Right lobe of liver (tissue), 6 donors: ENCODE results near the gene NOM1. TPM values are rescaled to one million over a fixed set of nuclear protein-coding genes. Genes with fewer than 3 reads are reported as not detected.

Experiments used
- ATAC-seq, 4 donors: fragments of 200-7000 bp; cut with Tn5 transposase; one replicate each; pipeline ENCODE4 v1.9.1; 2020; ENCODE audit warnings: mild to moderate bottlenecking in 4 of 4, moderate library complexity in 4 of 4
- DNase-seq, 3 donors: peaks; one replicate each; pipeline ENCODE4 v3.0.0-alpha.2; 2020
- H3K27ac ChIP-seq, 3 donors: fragments of 200-600 bp; one replicate each; pipeline ENCODE4 v1.8.0; 2022
- H3K27me3 ChIP-seq, 2 donors: fragments of 200-600 bp; one replicate each; pipeline ENCODE4 v1.8.0; 2022
- H3K36me3 ChIP-seq, 4 donors: fragments of 200-600 bp; sonication (generic) in 1 of 4; one replicate each; pipeline versions ENCODE4 v1.5.1 to v1.8.0; 2017 to 2022; ENCODE audit warnings: control low read depth in 1 of 4
- H3K4me1 ChIP-seq, 4 donors: fragments of 200-600 bp; sonication (generic) in 1 of 4; one replicate each; pipeline versions ENCODE4 v1.5.1 to v1.8.0; 2017 to 2022; ENCODE audit warnings: control low read depth in 1 of 4
- H3K4me3 ChIP-seq, 3 donors: fragments of 200-600 bp; one replicate each; pipeline ENCODE4 v1.8.0; 2022
- H3K9me3 ChIP-seq, 4 donors: fragments of 200-600 bp; sonication (generic) in 1 of 4; one replicate each; pipeline versions ENCODE4 v1.5.1 to v1.8.0; 2017 to 2022; ENCODE audit warnings: control low read depth in 1 of 4
- POLR2A ChIP-seq: fragments of 450-650 bp; IDR thresholded peaks from one replicate; pipeline ENCODE4 v1.6.1; 2017; ENCODE audit warnings: antibody characterized with exemption, mild to moderate bottlenecking
- WGBS: methylation state at CpG from one replicate; pipeline ENCODE4 v1.1.6; 2018; ENCODE audit warnings: low coverage, low lambda C conversion rate; ENCODE audit not compliant: insufficient coverage; ENCODE audit errors: missing lambda C conversion rate; 5-methylcytosine and 5-hydroxymethylcytosine counted together
- intact Hi-C, 2 donors: fragments of 100-400 bp; cut with DNase I; formaldehyde crosslinking; loops; one replicate each; pipeline versions ENCODE4 v1.11.2 to v1.14.1; 2022
- total RNA-seq, 6 experiments: library from RNA; depleted of rRNA in 2 of 6; stranded (reverse); fragments of >200 nt in 2 of 6; fragmentation: NEBNext Ultra II Directional in 3 of 6; extraction: Animal tissue kit (Norgen Biotek cat#: 25700) in 3 of 6; gene quantifications; one replicate each; pipeline versions ENCODE4 v1.1.0 to v1.2.4, GENCODE V29; 2016 to 2023
- TF ChIP-seq, protein P1 (sequence below), 4 donors: fragments of 200-600 bp in 3 of 4; fragments of 450-650 bp in 1 of 4; IDR thresholded peaks; one replicate each; pipeline versions ENCODE4 v1.5.1 to v1.8.0; 2016 to 2022; ENCODE audit warnings: antibody characterized with exemption in 4 of 4, mild to moderate bottlenecking in 2 of 4
- donor health status: DM: no; HTN: yes; CAD: no.
- donor health status: DM: no; HTN: no; CAD: no.
- donor health status: DM: no; HTN: no; CAD: no.
- donor health status: DM: no; HTN: yes; CAD: no.
- donor health status: DM: no; HTN: yes; CAD: no.

NOM1 gene
- total RNA-seq, 6 experiments from 2014 or later = 6.1 to 10.2 (median 8.1) TPM

DNA sequence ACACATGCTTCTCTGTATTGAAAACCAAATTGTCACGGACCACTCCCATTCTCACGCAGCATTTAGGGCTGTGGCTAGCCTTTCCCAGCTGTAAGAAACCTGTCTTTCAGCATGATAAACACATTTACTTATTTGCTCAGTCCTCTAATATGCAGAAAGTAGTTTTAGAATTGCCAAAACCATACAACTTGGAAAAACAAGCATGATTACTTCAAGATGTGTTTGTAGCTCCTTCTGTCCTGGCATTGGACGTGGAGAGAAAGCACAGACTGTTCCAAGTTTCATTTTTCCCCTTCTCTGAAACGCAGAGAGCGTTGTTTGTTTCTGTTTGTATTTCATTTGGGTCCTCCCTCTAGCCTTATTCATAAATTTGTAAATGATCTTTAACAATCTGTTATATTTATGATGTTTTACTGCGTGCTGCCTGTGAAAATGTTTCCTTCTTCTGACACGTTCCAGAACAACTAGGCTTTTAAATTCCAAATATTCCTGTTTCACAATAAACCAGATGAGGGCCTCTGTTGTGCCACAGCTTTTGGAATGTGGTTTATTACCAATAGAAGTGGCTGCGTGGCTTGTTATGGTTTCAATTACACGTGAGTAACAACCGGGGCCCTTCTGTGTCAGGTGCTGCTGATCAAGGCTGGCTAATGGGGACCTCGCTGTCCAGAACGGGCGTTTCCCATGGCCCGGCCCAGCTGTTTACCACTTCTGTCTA lies 34.8 kb downstream of the NOM1 start:
- intact Hi-C loops = no loop called here
- DNase-seq (no peak), ATAC-seq (no peak)
- H3K27ac ChIP-seq = no peak overlapping the region
- no peaks in the 10 kb centered on the region for H3K27me3 ChIP-seq
- H3K9me3 ChIP-seq = no peaks in the 10 kb centered on the region
- H3K4me1 ChIP-seq = no peaks in the 10 kb centered on the region
- 76% methylated on average over 9 of the region's 14 CpGs for WGBS
- H3K36me3 ChIP-seq = no peaks in the 10 kb centered on the region
- TF ChIP-seq POLR2A = no peak
- TF ChIP-seq, protein P1, sequence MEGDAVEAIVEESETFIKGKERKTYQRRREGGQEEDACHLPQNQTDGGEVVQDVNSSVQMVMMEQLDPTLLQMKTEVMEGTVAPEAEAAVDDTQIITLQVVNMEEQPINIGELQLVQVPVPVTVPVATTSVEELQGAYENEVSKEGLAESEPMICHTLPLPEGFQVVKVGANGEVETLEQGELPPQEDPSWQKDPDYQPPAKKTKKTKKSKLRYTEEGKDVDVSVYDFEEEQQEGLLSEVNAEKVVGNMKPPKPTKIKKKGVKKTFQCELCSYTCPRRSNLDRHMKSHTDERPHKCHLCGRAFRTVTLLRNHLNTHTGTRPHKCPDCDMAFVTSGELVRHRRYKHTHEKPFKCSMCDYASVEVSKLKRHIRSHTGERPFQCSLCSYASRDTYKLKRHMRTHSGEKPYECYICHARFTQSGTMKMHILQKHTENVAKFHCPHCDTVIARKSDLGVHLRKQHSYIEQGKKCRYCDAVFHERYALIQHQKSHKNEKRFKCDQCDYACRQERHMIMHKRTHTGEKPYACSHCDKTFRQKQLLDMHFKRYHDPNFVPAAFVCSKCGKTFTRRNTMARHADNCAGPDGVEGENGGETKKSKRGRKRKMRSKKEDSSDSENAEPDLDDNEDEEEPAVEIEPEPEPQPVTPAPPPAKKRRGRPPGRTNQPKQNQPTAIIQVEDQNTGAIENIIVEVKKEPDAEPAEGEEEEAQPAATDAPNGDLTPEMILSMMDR (IDR thresholded peaks at IDR 0.05) = no peak
- no peak overlapping the region for H3K4me3 ChIP-seq

DNA sequence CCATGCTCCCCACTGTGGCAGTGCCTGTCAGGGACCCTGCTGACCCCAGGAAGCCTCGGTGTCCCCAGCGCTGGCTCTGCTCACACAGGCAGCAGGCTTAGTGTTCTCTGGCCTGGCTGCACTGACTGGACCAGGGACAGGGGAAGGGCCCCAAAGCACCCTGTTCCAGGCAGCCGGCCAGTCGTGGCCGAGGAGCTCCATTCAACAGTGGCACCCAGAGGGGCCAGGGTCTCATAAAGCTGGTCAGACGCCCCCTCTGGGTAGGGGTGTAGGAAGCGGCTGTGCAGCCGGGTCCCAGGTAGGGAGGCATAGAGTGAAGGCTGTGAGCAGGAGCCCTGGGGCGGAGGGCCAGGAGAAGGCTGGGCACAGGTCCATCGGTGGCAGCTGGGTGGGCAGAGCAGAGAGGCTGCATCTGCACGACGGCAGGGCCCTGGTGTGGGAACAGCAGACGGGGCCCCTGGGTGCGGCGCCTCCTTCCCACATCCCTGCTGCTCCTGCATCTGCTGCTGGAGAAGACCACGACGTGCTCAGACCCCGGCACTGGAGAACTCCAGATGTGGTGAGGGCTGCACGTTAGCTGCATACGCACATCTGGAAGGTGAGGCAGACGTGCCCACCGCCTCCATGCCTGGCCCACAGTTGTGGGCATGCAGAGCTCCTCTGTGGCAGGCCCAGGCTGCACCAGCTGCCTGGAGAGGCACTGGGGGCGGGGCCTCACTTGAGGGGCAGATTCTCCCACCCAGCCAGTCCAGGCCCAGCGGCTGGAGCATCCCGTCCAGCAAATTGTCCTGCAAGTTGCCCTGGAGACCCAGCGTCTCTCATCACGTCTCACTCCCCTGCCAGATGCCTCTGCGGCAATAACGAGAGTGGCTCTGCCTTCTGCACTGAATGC lies 35.8 kb downstream of the NOM1 start:
- 82% methylated on average over 5 of the region's 29 CpGs for WGBS
- Histone ChIP-seq H3K36me3 (no peaks in the 10 kb centered on the region), H3K4me1 (no peaks in the 10 kb centered on the region), H3K9me3 (no peaks in the 10 kb centered on the region), H3K4me3 (no peak overlapping the region), H3K27me3 (no peaks in the 10 kb centered on the region), H3K27ac (no peak overlapping the region)
- intact Hi-C loops = no loop called here
- TF ChIP-seq, protein P1 (IDR thresholded peaks at IDR 0.05) = no peak
- TF ChIP-seq POLR2A = no peak
- ATAC-seq = peak in 1 of 4 donors; percentile 36
- no peak for DNase-seq

DNA sequence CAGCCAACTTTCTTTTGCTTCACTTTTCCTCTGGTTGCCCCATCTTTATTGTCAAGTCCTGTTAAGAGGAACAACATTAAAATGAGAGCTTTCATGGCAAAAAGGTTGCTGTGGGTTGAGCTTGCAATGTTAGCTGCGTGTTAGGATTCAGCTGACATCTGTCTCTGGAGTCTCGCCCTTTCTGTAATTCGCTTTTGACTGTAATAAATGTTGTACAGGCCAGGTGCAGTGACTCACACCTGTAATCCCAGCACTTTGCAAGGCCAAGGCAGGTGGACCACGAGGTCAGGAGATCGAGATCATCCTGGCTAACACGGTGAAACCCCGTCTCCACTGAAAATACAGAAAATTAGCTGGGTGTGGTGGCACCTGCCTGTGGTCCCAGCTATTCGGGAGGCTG lies 36.9 kb downstream of the NOM1 start:
- DNase-seq (no peak), ATAC-seq (no peak)
- Histone ChIP-seq H3K4me3 (no peak overlapping the region), H3K4me1 (no peaks in the 10 kb centered on the region), H3K36me3 (no peaks in the 10 kb centered on the region), H3K9me3 (no peaks in the 10 kb centered on the region), H3K27me3 (no peaks in the 10 kb centered on the region), H3K27ac (no peak overlapping the region)
- intact Hi-C loops = no loop called here
- 88% methylated on average over 8 of the region's 8 CpGs for WGBS
- TF ChIP-seq, protein P1 (IDR thresholded peaks at IDR 0.05) = no peak
- no peak for TF ChIP-seq POLR2A

DNA sequence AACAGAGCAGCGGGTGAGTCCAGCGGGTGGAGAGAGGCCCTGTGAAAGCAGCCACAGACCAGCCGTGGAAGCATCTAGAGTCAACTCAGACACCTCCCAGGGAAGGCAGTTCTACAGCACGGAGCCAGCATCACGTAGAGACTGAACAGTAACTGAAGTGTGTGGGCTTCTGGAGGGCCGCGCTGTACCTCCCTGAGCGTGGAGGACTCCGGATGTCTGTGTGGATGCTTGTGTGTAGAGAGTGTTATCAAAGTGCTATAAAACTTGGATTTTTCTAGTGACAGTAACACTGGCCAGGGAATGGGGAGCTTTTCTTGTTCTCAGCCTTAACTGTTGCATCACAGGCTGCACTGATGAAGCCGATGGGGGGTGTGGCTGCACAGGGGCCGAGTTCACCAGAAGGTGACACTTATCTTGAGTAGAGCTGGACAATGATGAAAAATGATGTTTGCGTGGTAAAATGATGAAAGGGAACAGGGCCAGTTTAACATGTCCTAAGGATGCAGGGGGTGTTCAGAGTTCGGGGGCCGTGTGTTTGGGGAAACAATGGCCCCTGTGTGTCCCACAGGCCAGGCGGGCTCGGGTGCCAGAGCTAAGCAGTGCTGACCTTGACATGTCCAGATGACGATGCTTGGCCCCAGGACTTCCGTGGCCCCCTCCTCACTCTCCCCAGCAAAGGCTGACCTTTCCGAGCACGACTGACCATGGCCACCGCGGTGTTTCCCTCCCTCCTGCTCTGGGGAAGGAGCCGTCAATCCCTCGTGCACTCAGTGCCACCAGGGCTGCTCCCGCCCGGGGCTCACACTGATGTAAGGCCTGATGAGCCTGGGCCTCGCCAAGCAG lies 39.1 kb downstream of the NOM1 start:
- intact Hi-C loops = no loop called here
- H3K27me3 ChIP-seq = no peaks in the 10 kb centered on the region

More for the DNA sequence above, 39.1 kb downstream of the NOM1 start:
- TF ChIP-seq, protein P1 (IDR thresholded peaks at IDR 0.05) = no peak
- TF ChIP-seq POLR2A = no peak
- no peak for DNase-seq
- Histone ChIP-seq H3K36me3 (no peaks in the 10 kb centered on the region), H3K9me3 (no peaks in the 10 kb centered on the region), H3K4me3 (no peak overlapping the region), H3K27ac (no peak overlapping the region), H3K4me1 (no peaks in the 10 kb centered on the region)
- no peak for ATAC-seq
- 73% methylated on average over 14 of the region's 27 CpGs for WGBS
